GM18951 (cell line): ENCODE results near the gene SIRT7.

Source experiments
- POLR2A ChIP-seq: IDR thresholded peaks from 4 replicates; pipeline ENCODE4 v1.6.1; 2011; ENCODE audit warnings: mild to moderate bottlenecking; ENCODE audit not compliant: insufficient read length, insufficient read depth; ENCODE audit errors: extremely low read depth
- in situ Hi-C: fragments of 300-500 bp; cut with MboI; formaldehyde crosslinking; loops from one replicate; pipeline ENCODE4 v1.12.0; 2022; ENCODE audit warnings: low sequenced_read_pairs, mixed read lengths, inconsistent platforms; ENCODE audit not compliant: unreplicated experiment

Gene SIRT7

GRCh38 chr17:81866440-81867169, 51.4 kb downstream of the SIRT7 start:
- peak; percentile 50 for TF ChIP-seq POLR2A
- in situ Hi-C loops: no loop called here

DNA sequence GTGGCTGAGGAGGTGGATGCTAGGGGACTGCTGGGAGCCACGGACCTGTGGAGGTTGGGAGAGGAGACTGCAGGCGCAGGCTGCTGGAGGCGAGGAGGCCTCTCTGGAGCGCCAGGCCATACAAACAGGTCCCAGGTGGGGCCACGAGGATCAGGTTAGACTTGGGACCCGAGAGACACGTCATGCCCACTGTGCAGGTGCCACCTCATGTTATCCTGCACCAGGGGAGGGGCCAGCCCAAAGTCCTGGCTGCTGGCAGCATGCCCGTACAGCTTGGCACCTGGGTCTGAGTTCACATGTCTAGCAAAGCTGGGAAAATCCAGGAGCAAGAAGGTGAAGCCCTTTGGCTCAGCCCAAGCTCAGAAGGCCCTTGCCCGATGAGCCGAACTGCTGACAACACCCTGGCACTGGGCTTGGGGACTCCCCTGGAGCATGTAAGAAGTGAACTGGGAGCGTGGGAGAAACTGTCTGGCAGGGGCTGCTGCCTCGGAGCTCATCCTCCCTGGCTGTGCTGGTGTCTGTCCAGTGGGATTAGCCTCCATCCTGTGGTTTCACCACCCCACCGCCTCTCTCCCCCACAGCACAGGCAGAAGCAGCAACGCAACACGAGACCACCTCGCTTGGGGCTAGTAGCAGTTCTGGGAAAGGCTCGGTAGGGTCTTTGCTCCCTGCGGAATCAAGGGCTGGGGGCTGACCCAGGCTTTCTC, 52.1 kb downstream of the SIRT7 start:
- in situ Hi-C loops: no loop called here
- TF ChIP-seq POLR2A: no peak

- no peak for TF ChIP-seq POLR2A
- in situ Hi-C loops: no loop called here
These were observed 52.6 kb downstream of the SIRT7 start for GRCh38 chr17:81865358-81865732.

DNA sequence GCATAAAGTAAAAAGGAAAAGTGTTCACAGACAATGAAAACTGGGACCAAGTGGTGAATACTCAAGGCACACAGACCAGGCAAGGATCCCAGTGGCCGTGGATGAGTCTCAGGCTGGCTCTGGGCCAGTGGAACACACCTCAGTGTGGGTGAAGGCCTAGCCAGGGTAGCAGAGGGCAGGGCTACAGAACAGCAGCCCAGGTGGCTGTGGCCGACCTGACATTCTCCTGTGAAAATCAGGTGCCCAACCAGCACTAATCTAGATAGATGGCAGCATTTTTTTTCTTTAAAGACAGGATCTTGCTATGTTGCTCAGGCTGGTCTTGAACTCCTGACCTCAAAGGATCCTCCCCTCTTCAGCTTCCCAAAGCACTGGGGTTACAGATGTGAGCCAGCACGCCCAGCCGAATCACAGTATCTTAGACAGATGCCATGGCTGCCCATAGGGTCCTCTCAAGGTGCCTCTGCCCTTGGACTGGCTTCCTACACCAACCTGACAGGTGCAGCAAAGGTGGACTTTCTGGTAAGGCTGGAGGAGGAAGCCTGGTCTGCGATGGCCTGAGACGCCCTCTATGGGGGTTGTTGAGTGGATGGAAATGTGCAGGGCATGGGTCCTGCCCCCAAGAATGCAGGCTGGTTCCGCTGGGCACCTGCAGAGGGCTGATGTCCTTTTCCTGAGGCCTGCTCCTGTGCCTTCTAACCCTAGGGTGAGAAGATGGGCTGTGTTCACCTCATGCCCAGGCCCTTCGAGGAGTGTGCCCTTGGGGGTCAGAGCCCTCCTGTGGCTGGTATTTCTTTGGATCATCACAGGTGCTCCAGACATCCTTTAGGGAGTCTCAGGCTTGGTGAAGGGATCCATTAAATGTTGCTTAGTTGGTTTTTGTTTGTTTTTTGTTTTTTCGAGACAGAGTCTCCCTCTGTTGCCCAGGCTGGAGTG, 53.9 kb downstream of the SIRT7 start:
- in situ Hi-C loops: no loop called here
- no peak for TF ChIP-seq POLR2A

DNA sequence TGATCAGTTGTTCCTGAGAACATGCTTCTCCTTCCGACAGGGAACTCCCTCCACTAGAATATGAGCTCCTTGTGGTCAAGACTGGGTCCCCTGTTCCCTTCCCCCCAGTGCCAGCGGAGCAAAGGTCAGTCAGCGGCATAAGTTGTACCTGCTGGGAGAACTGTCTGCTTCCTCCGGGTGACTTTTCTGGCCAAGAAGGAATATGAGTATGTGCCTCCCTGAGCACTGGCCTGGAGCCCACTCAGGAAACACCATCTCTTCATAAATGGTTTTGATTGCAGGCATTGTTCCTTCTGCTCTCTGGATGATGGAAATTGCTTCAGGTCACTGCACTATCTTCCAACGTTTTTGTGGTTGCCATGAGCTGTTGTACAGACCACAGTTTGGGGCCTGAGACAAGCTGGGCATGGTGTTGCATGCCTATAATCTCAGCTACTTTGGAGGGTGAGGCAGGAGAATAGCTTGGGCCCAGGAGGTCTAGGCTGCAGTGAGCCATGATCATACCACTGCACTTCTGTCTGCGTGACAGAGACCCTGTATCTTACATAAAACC, 54.8 kb downstream of the SIRT7 start:
- in situ Hi-C loops: no loop called here
- no peak for TF ChIP-seq POLR2A
